Endodermal cell (in vitro differentiated cells): ENCODE data around the gene IL16. TPM values are rescaled to one million over a fixed set of nuclear protein-coding genes. Genes with fewer than 3 reads are reported as not detected.

ENCODE experiments used
- DNase-seq: peaks from one replicate; pipeline ENCODE4 v3.0.0-alpha.2; 2017
- H3K27ac ChIP-seq: 2 replicates; pipeline ENCODE4 v1.5.1; 2013; ENCODE audit warnings: mild to moderate bottlenecking, low read depth, low read length, moderate library complexity
- H3K27me3 ChIP-seq: 2 replicates; pipeline ENCODE4 v1.6.1; 2013; ENCODE audit warnings: mild to moderate bottlenecking, low read length, moderate library complexity; ENCODE audit not compliant: insufficient read depth, control insufficient read depth, poor library complexity, severe bottlenecking
- H3K36me3 ChIP-seq: 2 replicates; pipeline ENCODE4 v1.7.0; 2013; ENCODE audit warnings: mild to moderate bottlenecking, low read length, moderate library complexity; ENCODE audit not compliant: control insufficient read depth, insufficient read depth
- H3K4me1 ChIP-seq: one replicate; pipeline ENCODE4 v1.7.0; 2013; ENCODE audit warnings: low read length; ENCODE audit not compliant: control insufficient read depth, insufficient read depth
- H3K4me3 ChIP-seq: 2 replicates; pipeline ENCODE4 v1.5.1; 2013; ENCODE audit warnings: mild to moderate bottlenecking, low read length, moderate library complexity
- H3K9ac ChIP-seq: 2 replicates; pipeline ENCODE4 v1.6.1; 2013; ENCODE audit warnings: mild to moderate bottlenecking, low read length, moderate library complexity; ENCODE audit not compliant: poor library complexity, severe bottlenecking; ENCODE audit errors: extremely low read depth
- H3K9me3 ChIP-seq: 2 replicates; pipeline ENCODE4 v1.6.1; 2013; ENCODE audit warnings: mild to moderate bottlenecking, low read length, moderate library complexity; ENCODE audit not compliant: control insufficient read depth
- H3K27ac Mint-ChIP-seq: 2 replicates; pipeline ENCODE4 v1.8.0; 2020; ENCODE audit warnings: mixed read lengths
- H3K27me3 Mint-ChIP-seq: 2 replicates; pipeline ENCODE4 v1.8.0; 2021; ENCODE audit warnings: mild to moderate bottlenecking, mixed read lengths; ENCODE audit not compliant: insufficient read depth
- H3K36me3 Mint-ChIP-seq: 2 replicates; pipeline ENCODE4 v1.8.0; 2020; ENCODE audit warnings: low read depth, mixed read lengths
- H3K4me1 Mint-ChIP-seq: 2 replicates; pipeline ENCODE4 v1.8.0; 2020; ENCODE audit warnings: mixed read lengths
- H3K4me3 Mint-ChIP-seq: 2 replicates; pipeline ENCODE4 v1.8.0; 2020; ENCODE audit warnings: mild to moderate bottlenecking, moderate library complexity, mixed read lengths
- H3K9me3 Mint-ChIP-seq: 2 replicates; pipeline ENCODE4 v1.8.0; 2020; ENCODE audit warnings: mild to moderate bottlenecking, mixed read lengths
- WGBS, 2 experiments: methylation state at CpG; one replicate each; pipeline versions ENCODE4 v1.1.5 to v1.1.7; 2013; ENCODE audit warnings: missing lambda C conversion rate in 2 of 2, mixed read lengths in 1 of 2; ENCODE audit not compliant: insufficient coverage in 1 of 2, insufficient read length in 1 of 2; 5-methylcytosine and 5-hydroxymethylcytosine counted together
- total RNA-seq, 2 donors: library from RNA; stranded (reverse); fragmentation: NEBNext Ultra II Directional in 1 of 2; extraction: Animal tissue kit (Norgen Biotek cat#: 25700) in 1 of 2; gene quantifications; 2 replicates in 1 of 2; 3 replicates in 1 of 2; pipeline ENCODE4 v1.2.1, GENCODE V29; 2021
- TF ChIP-seq, protein P1 (sequence below): fragments of 200-600 bp; sonication (generic); conservative IDR thresholded peaks from 2 replicates; pipeline ENCODE4 v1.5.0; 2021; ENCODE audit warnings: antibody characterized with exemption, mild to moderate bottlenecking

The IL16 gene
- total RNA-seq, 2 donors from 2014 or later, result 0.13 to 0.24 TPM

DNA sequence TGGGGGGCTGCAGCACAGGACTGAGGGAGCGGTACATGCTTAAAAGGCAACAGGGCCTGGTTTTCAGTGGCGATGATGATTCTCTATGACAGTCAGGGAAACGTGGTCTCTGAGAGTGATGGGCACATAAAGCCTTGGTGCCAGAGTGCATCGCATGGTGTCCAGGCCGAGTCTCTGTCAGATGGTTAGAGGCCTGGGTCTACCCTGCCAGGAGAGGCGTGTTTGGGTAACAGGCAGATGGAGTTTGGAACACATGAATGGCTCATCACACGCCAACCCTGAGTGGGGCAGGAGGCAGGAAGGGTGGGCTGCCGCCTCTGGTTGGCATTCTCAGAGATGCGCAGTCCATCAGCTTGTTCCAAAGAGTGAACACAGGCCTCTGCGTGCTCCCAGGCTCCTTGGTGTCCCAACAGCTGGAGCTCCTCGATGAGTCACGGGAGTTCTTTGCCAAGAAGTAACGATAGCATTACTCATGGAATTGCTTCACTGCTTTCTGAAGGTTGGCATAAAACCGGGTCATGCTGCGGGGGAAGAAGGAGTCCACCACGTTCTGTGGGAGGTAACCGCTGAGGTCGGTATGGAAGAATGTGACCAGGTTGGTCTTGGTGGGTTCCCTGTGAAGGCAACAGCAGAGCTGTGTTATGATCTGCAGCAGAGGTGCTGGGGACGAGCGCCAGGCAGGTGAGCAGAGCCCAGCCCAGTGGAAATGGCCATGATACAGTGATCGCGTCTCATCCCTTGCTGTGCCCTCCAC is 116.3 kb downstream of the IL16 start:
- H3K9me3 ChIP-seq, result no peaks in the 10 kb centered on the region
- TF ChIP-seq, protein P1, sequence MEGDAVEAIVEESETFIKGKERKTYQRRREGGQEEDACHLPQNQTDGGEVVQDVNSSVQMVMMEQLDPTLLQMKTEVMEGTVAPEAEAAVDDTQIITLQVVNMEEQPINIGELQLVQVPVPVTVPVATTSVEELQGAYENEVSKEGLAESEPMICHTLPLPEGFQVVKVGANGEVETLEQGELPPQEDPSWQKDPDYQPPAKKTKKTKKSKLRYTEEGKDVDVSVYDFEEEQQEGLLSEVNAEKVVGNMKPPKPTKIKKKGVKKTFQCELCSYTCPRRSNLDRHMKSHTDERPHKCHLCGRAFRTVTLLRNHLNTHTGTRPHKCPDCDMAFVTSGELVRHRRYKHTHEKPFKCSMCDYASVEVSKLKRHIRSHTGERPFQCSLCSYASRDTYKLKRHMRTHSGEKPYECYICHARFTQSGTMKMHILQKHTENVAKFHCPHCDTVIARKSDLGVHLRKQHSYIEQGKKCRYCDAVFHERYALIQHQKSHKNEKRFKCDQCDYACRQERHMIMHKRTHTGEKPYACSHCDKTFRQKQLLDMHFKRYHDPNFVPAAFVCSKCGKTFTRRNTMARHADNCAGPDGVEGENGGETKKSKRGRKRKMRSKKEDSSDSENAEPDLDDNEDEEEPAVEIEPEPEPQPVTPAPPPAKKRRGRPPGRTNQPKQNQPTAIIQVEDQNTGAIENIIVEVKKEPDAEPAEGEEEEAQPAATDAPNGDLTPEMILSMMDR, result no peak
- no peaks in the 10 kb centered on the region for H3K27me3 ChIP-seq
- no peaks in the 10 kb centered on the region for H3K27me3 Mint-ChIP-seq
- no peaks in the 10 kb centered on the region for H3K36me3 ChIP-seq
- no peaks in the 10 kb centered on the region for H3K9me3 Mint-ChIP-seq
- no peaks in the 10 kb centered on the region for H3K36me3 Mint-ChIP-seq
- H3K4me3 ChIP-seq, result no peak overlapping the region
- no peak overlapping the region for H3K4me3 Mint-ChIP-seq
- DNase-seq, result no peak
- 93 to 99% methylated on average over 15 to 22 of the region's 22 CpGs for WGBS, 2 experiments
- H3K27ac ChIP-seq, result no peak overlapping the region
- H3K9ac ChIP-seq, result no peak overlapping the region
- H3K27ac Mint-ChIP-seq, result no peak overlapping the region
- no peaks in the 10 kb centered on the region for H3K4me1 ChIP-seq
- no peaks in the 10 kb centered on the region for H3K4me1 Mint-ChIP-seq

DNA sequence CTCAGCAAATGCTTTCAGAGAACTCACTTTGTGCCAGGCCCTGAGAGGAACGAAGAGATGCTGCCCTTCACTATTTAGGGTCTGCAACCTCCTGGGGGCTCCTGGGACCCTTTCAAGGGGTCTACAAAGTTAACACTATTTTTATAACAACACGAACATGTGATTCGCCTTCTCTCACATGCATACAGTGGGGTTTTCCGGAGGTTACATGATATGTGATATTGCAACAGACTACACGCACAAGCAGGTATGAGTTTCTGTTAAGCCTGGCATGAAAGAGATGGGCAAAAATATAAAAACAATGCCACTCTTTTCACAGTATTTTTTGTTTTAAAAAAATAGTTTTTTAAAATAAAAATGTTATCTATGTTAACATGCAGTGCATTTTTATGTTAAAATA is 117.0 kb downstream of the IL16 start:
- Histone ChIP-seq H3K9me3 (no peaks in the 10 kb centered on the region), H3K27ac (no peak overlapping the region), H3K9ac (no peak overlapping the region), H3K4me1 (no peaks in the 10 kb centered on the region), H3K27me3 (no peaks in the 10 kb centered on the region), H3K4me3 (no peak overlapping the region), H3K36me3 (peaks cover 2% of the 10 kb centered on the region)
- WGBS, 2 experiments, result 98 to 100% methylated on average over 1 to 5 of the region's 5 CpGs
- Mint-ChIP-seq H3K4me3 (no peak overlapping the region), H3K27ac (no peak overlapping the region), H3K36me3 (no peaks in the 10 kb centered on the region), H3K4me1 (no peaks in the 10 kb centered on the region), H3K27me3 (no peaks in the 10 kb centered on the region), H3K9me3 (no peaks in the 10 kb centered on the region)
- DNase-seq, result no peak
- TF ChIP-seq, protein P1, result no peak

- TF ChIP-seq, protein P1, result no peak
These were observed 117.7 kb downstream of the IL16 start for GRCh38 chr15:81314378-81314777.

More at GRCh38 chr15:81314378-81314777, 117.7 kb downstream of the IL16 start:
- H3K4me1 ChIP-seq, result no peaks in the 10 kb centered on the region
- no peaks in the 10 kb centered on the region for H3K27me3 ChIP-seq
- 94 to 96% methylated on average over 3 to 5 of the region's 5 CpGs for WGBS, 2 experiments
- Mint-ChIP-seq H3K9me3 (no peaks in the 10 kb centered on the region), H3K27me3 (no peaks in the 10 kb centered on the region), H3K4me1 (no peaks in the 10 kb centered on the region), H3K36me3 (no peaks in the 10 kb centered on the region), H3K4me3 (no peak overlapping the region), H3K27ac (no peak overlapping the region)
- DNase-seq, result no peak
- H3K4me3 ChIP-seq, result no peak overlapping the region
- H3K9me3 ChIP-seq, result no peaks in the 10 kb centered on the region
- H3K9ac ChIP-seq, result no peak overlapping the region
- H3K36me3 ChIP-seq, result peaks cover 5% of the 10 kb centered on the region
- no peak overlapping the region for H3K27ac ChIP-seq
